ENCODE data around the gene PARP3.

PARP3 gene

GRCh38 chr3:51941798-51942602 is at the start of gene PARP3, which contains the start of gene RRP9:
PARP3 (plus strand) TSS chr3:51942363; CDS start chr3:51943356, 993 bp downstream.
RRP9 (minus strand) TSS chr3:51941904; CDS start chr3:51941867, 37 bp downstream.
- TF ChIP-seq USF1 (IDR thresholded peaks at IDR 0.05), result peak; percentile 87
- no peak; the same call in 1 of the 2 replicates for TF ChIP-seq TEAD4 (IDR thresholded peaks at IDR 0.05)
- no peak for TF ChIP-seq CREB1 (IDR thresholded peaks at IDR 0.05; ENCODE audit: low read depth)
- TF ChIP-seq RAD21 (IDR thresholded peaks at IDR 0.05; ENCODE audit: low read depth), result peak; percentile 92
- no peak for TF ChIP-seq ZBTB7A (IDR thresholded peaks at IDR 0.05; ENCODE audit: low read depth)
- TF ChIP-seq NFIC (IDR thresholded peaks at IDR 0.05), result no peak
- no peak for TF ChIP-seq REST (IDR thresholded peaks at IDR 0.05; ENCODE audit: low read depth)
- no peak for TF ChIP-seq EGR1 (IDR thresholded peaks at IDR 0.05)
- TF ChIP-seq EP300 (IDR thresholded peaks at IDR 0.05; ENCODE audit: borderline replicate concordance), result no peak; the same call in none of the 2 replicates
- TF ChIP-seq TAF1 (IDR thresholded peaks at IDR 0.05; ENCODE audit: low read depth), result peak; percentile 58
- peak; percentile 67 for TF ChIP-seq YY1 (IDR thresholded peaks at IDR 0.05; ENCODE audit: low read depth)
- peak; percentile 28 for TF ChIP-seq TCF12 (IDR thresholded peaks at IDR 0.05; ENCODE audit: low read depth)
- peak; percentile 18; the same call in 1 of the 2 replicates for TF ChIP-seq FOXM1 (IDR thresholded peaks at IDR 0.05; ENCODE audit: borderline replicate concordance, low read depth)
- TF ChIP-seq MAX (IDR thresholded peaks at IDR 0.05), result peak; percentile 90
- TF ChIP-seq CEBPB (IDR thresholded peaks at IDR 0.05), result no peak

GRCh38 chr3:51894391-51894790 is 47.8 kb upstream of the PARP3 start:
- TF ChIP-seq USF1 (IDR thresholded peaks at IDR 0.05) (no peak), MAX (IDR thresholded peaks at IDR 0.05) (no peak), YY1 (IDR thresholded peaks at IDR 0.05; ENCODE audit: low read depth) (no peak), TCF12 (IDR thresholded peaks at IDR 0.05; ENCODE audit: low read depth) (no peak), FOXM1 (IDR thresholded peaks at IDR 0.05; ENCODE audit: borderline replicate concordance, low read depth) (no peak), CEBPB (IDR thresholded peaks at IDR 0.05) (no peak), REST (IDR thresholded peaks at IDR 0.05; ENCODE audit: low read depth) (no peak), TEAD4 (IDR thresholded peaks at IDR 0.05) (no peak)

GRCh38 chr3:51894939-51895338 is 47.2 kb upstream of the PARP3 start:
- TF ChIP-seq TAF1 (IDR thresholded peaks at IDR 0.05; ENCODE audit: low read depth) (no peak), CREB1 (IDR thresholded peaks at IDR 0.05; ENCODE audit: low read depth) (no peak), RAD21 (IDR thresholded peaks at IDR 0.05; ENCODE audit: low read depth) (no peak), YY1 (IDR thresholded peaks at IDR 0.05; ENCODE audit: low read depth) (no peak), TCF12 (IDR thresholded peaks at IDR 0.05; ENCODE audit: low read depth) (no peak), TEAD4 (IDR thresholded peaks at IDR 0.05) (no peak), EGR1 (IDR thresholded peaks at IDR 0.05) (no peak)

GRCh38 chr3:51896607-51897305 is 45.4 kb upstream of the PARP3 start:
- no peak for TF ChIP-seq EGR1 (IDR thresholded peaks at IDR 0.05)
- TF ChIP-seq MAX (IDR thresholded peaks at IDR 0.05), result no peak
- no peak for TF ChIP-seq TEAD4 (IDR thresholded peaks at IDR 0.05)
- TF ChIP-seq RAD21 (IDR thresholded peaks at IDR 0.05; ENCODE audit: low read depth), result no peak
- no peak for TF ChIP-seq YY1 (IDR thresholded peaks at IDR 0.05; ENCODE audit: low read depth)
- TF ChIP-seq REST (IDR thresholded peaks at IDR 0.05; ENCODE audit: low read depth), result no peak
- no peak for TF ChIP-seq FOXM1 (IDR thresholded peaks at IDR 0.05; ENCODE audit: borderline replicate concordance, low read depth)
- TF ChIP-seq NFIC (IDR thresholded peaks at IDR 0.05), result no peak
- no peak for TF ChIP-seq CREB1 (IDR thresholded peaks at IDR 0.05; ENCODE audit: low read depth)
- TF ChIP-seq TAF1 (IDR thresholded peaks at IDR 0.05; ENCODE audit: low read depth), result no peak
- TF ChIP-seq EP300 (IDR thresholded peaks at IDR 0.05; ENCODE audit: borderline replicate concordance), result no peak
- no peak for TF ChIP-seq CEBPB (IDR thresholded peaks at IDR 0.05)
- TF ChIP-seq USF1 (IDR thresholded peaks at IDR 0.05), result no peak
- TF ChIP-seq ZBTB7A (IDR thresholded peaks at IDR 0.05; ENCODE audit: low read depth), result no peak
- TF ChIP-seq TCF12 (IDR thresholded peaks at IDR 0.05; ENCODE audit: low read depth), result no peak
